GM12873 (cell line): ENCODE results near the gene RGS14.

Experiments
- CTCF ChIP-seq: IDR thresholded peaks from 2 replicates; pipeline ENCODE4 v1.5.1; 2012; ENCODE audit warnings: low read depth, mild to moderate bottlenecking, moderate library complexity, low read length, control low read depth; ENCODE audit not compliant: insufficient read depth; ENCODE audit errors: missing control alignments

The RGS14 gene

DNA sequence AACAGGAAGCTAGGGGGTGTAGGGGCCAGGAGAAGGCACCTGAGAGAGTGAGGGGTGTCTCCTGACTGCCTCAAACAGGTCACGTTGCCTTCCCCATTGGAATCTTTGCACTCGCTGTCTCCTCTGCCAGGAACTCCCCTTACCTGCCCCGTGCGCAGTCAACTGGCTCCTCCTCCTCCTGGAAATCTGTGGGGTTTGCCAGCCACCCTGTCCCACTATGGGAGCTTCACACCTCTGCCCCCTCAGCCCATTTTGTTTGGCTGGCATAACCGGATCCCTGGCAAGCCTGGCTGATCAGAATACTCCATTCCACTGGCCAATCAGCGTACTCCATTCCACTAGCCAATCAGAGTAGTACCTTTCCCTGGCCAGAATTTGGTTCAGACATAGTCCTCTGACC, 16.1 kb downstream of the RGS14 start:
- TF ChIP-seq CTCF, result no peak

- no peak for TF ChIP-seq CTCF
These were observed 16.5 kb downstream of the RGS14 start for GRCh38 chr5:177374211-177374610.

- no peak for TF ChIP-seq CTCF
These were observed 18.4 kb downstream of the RGS14 start for GRCh38 chr5:177376107-177376506.

- TF ChIP-seq CTCF, result no peak
These were observed 20.4 kb downstream of the RGS14 start for GRCh38 chr5:177377851-177378776.

GRCh38 chr5:177378884-177379883, 21.5 kb downstream of the RGS14 start:
- no peak for TF ChIP-seq CTCF

- TF ChIP-seq CTCF, result no peak
These were observed 23.0 kb downstream of the RGS14 start for GRCh38 chr5:177380805-177381126.
